ENCODE measurements around the gene CTRL. TPM values are rescaled to one million over a fixed set of nuclear protein-coding genes. Genes with fewer than 3 reads are reported as not detected.

The CTRL gene
- total RNA-seq, 1 donor from 2014 or later, result 0.71 TPM

DNA sequence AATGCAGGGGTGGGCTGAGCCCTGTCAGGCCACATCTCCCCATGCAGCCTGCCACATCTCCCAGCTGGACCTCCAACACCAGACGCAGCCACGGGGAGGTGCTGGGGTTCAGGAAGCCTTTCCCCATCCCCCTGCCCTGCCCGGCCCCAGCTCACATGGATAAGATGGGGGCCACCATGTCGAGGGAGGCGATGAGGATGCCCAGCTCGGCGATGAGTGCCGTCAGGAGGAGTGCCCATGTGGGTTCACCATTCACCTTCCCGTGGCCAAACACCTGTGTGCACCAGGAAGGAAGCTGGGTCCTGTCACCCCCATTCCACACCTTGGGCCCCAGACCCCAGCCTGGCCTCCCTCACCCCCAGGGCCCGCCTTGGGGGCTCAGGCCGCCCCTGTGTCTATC is 18.0 kb upstream of the CTRL start:
- intact Hi-C loops (cut with micrococcal nuclease), result no loop called here
- H3K27me3 ChIP-seq (ENCODE audit: low read depth), result no peaks in the 10 kb centered on the region
- no peaks in the 10 kb centered on the region for H3K9me3 ChIP-seq (replicated peaks)
- H3K4me1 ChIP-seq, result peaks cover 65% of the 10 kb centered on the region
- H3K27ac ChIP-seq (replicated peaks), result no peak overlapping the region
- TF ChIP-seq, protein P1, sequence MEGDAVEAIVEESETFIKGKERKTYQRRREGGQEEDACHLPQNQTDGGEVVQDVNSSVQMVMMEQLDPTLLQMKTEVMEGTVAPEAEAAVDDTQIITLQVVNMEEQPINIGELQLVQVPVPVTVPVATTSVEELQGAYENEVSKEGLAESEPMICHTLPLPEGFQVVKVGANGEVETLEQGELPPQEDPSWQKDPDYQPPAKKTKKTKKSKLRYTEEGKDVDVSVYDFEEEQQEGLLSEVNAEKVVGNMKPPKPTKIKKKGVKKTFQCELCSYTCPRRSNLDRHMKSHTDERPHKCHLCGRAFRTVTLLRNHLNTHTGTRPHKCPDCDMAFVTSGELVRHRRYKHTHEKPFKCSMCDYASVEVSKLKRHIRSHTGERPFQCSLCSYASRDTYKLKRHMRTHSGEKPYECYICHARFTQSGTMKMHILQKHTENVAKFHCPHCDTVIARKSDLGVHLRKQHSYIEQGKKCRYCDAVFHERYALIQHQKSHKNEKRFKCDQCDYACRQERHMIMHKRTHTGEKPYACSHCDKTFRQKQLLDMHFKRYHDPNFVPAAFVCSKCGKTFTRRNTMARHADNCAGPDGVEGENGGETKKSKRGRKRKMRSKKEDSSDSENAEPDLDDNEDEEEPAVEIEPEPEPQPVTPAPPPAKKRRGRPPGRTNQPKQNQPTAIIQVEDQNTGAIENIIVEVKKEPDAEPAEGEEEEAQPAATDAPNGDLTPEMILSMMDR (IDR thresholded peaks at IDR 0.05; ENCODE audit: borderline replicate concordance), result no peak
- DNase-seq, result no peak
- H3K36me3 ChIP-seq, result peaks cover 98% of the 10 kb centered on the region
- no peak overlapping the region for H3K4me3 ChIP-seq

DNA sequence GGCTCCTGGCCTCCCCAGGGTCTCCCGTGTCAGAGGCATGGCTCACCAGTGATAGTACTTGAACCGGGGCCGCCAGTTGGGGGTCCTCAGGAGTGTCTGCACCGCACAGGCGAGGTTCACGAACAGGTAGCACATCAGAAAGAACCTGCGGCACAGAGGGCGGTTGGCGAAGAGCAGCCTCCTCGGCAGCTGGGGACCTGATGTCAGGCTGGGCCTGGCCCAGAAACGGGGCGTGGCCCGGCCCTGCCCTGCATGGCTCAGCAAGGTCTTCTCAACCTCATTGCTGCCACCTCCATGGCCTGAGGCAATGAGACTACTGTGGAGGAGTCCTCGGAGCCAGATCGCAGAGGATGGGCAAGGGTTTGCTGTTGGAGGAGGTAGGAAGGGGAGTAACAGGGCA is 16.4 kb upstream of the CTRL start:
- Histone ChIP-seq H3K27ac (replicated peaks) (peak overlapping the region; percentile 80), H3K27me3 (ENCODE audit: low read depth) (no peaks in the 10 kb centered on the region), H3K4me3 (no peak overlapping the region), H3K4me1 (peaks cover 72% of the 10 kb centered on the region), H3K9me3 (replicated peaks) (no peaks in the 10 kb centered on the region), H3K36me3 (peaks cover 92% of the 10 kb centered on the region)
- TF ChIP-seq, protein P1 (IDR thresholded peaks at IDR 0.05; ENCODE audit: borderline replicate concordance), result no peak
- no peak for DNase-seq
- intact Hi-C loops (cut with micrococcal nuclease), result no loop called here

DNA sequence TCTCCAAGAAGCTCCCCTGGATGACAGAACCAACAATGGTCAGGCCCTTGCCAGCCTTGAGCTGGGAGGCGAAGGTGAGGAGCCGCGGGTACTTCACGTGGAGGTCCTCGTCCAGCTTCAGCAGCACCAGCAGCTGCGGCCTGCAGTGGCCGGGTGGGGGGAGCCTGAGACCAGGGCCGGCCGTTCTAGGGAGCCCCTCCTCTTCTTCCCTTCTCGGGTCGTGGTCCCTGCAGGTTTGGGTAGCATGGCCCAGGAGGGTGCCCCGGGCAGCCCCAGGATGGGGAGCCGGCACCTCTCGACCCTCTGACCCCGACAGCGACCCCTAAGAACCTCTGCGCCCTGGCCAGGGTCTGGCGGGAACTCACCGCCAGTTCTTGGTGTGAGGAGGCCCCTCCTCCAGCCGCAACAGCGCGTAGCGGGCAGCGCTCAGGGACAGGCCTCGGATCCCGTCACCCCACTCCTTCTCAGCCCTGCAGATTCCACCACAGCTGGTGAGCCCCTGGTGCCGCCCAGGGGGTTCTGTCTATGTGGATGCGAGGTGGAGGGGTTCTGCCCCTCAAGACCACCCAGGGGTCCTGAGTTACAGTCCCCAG is 15.4 kb upstream of the CTRL start:
- H3K4me3 ChIP-seq, result no peak overlapping the region
- no peak for DNase-seq
- H3K36me3 ChIP-seq, result peaks cover 94% of the 10 kb centered on the region
- peaks cover 77% of the 10 kb centered on the region for H3K4me1 ChIP-seq
- no peaks in the 10 kb centered on the region for H3K27me3 ChIP-seq (ENCODE audit: low read depth)
- intact Hi-C loops (cut with micrococcal nuclease), result no loop called here
- no peaks in the 10 kb centered on the region for H3K9me3 ChIP-seq (replicated peaks)
- H3K27ac ChIP-seq (replicated peaks), result peak overlapping the region; percentile 80
- TF ChIP-seq, protein P1 (IDR thresholded peaks at IDR 0.05; ENCODE audit: borderline replicate concordance), result no peak

DNA sequence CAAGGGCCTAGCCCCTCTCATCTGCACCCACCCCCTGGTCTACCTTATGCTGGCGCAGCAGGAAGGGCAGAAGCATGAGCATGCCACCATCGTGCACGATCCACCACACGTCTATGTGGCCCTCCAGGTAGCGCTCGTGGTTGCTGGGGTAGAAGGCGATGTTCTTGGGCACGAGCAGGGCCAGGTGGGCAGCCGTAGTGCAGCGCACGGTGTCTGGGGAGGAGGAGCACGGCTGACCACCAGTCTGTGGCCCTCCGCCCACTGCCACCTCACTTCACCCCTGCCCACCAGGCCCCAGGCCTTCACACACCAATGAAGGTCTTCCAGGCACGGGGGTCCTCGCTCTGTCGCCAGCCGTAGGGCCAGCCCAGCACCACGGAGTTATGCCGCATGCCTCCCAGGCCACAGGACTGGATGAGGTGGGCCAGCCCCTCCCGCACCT is 14.5 kb upstream of the CTRL start:
- no peak overlapping the region for H3K4me3 ChIP-seq
- no peak for DNase-seq
- peaks cover 77% of the 10 kb centered on the region for H3K4me1 ChIP-seq
- H3K36me3 ChIP-seq, result peaks cover 94% of the 10 kb centered on the region
- H3K27ac ChIP-seq (replicated peaks), result peak overlapping the region; percentile 80
- intact Hi-C loops (cut with micrococcal nuclease), result no loop called here
- H3K9me3 ChIP-seq (replicated peaks), result no peaks in the 10 kb centered on the region
- TF ChIP-seq, protein P1 (IDR thresholded peaks at IDR 0.05; ENCODE audit: borderline replicate concordance), result no peak
- no peaks in the 10 kb centered on the region for H3K27me3 ChIP-seq (ENCODE audit: low read depth)

DNA sequence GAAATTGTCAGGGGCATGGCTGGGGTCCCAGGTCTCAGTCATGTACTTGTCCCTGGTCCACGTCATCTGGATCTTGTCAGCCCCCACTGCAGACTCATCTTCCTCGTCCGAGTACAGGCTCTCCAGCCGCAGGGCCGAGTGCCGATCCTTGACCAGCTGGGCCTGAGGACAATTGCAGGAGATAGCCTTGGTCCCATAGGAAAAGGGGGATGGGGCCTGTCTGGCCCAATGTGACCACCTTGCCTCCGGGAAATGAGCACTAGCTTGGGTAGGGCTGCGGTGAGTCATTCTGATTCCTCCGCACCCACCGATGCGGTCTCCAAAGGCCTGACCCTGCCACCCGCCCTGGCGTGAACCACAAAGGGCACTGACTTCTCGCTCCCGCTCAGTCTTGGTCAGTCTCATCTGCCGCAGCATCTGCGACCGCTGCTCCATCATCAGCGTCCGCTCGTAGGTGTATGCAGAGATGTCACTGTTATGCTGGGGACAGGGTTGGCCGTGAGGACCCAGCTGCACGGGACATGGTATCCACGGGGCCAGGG is 13.8 kb upstream of the CTRL start:
- Histone ChIP-seq H3K27ac (replicated peaks) (peak overlapping the region; percentile 80), H3K27me3 (ENCODE audit: low read depth) (no peaks in the 10 kb centered on the region), H3K36me3 (peaks cover 91% of the 10 kb centered on the region), H3K4me3 (peak overlapping the region; percentile 3), H3K4me1 (peaks cover 74% of the 10 kb centered on the region), H3K9me3 (replicated peaks) (no peaks in the 10 kb centered on the region)
- intact Hi-C loops (cut with micrococcal nuclease), result no loop called here
- DNase-seq, result no peak
- TF ChIP-seq, protein P1 (IDR thresholded peaks at IDR 0.05; ENCODE audit: borderline replicate concordance), result no peak
